ENCODE measurements around the gene EFHD2.
"Not testable (repeated sequence)": the region's sequence is repeated elsewhere in the genome, so short reads cannot be mapped to it uniquely, and the experiment has no call there.

EFHD2 gene

DNA sequence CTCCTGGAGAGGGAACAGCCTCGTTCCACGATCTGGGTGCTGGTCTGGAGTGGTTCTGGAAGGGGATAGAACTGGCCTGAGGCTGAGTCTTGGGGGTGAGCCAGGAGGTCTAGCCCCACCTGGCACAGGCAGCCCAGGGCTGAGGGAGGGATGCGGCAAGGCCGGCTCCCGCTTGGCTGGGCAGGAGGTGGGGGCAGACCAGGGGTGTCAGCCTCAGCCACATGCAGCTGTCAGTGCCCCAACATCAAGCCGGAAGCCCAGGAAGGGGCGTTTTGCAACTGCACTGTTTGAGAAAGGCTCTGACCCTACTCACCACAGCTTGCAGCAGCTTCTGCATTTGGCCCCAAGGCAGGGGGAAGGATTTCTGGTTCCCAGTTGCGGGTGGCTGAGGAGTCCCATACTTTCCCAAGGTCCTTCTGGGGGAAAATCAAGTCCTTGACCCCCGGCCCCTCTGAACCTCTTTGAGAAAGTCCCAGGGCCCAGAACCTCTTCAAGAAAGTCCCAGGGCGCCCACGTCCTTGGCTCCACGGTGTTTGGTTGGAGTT lies 2.0 kb downstream of the EFHD2 start:
- DNase-seq: no peak

DNA sequence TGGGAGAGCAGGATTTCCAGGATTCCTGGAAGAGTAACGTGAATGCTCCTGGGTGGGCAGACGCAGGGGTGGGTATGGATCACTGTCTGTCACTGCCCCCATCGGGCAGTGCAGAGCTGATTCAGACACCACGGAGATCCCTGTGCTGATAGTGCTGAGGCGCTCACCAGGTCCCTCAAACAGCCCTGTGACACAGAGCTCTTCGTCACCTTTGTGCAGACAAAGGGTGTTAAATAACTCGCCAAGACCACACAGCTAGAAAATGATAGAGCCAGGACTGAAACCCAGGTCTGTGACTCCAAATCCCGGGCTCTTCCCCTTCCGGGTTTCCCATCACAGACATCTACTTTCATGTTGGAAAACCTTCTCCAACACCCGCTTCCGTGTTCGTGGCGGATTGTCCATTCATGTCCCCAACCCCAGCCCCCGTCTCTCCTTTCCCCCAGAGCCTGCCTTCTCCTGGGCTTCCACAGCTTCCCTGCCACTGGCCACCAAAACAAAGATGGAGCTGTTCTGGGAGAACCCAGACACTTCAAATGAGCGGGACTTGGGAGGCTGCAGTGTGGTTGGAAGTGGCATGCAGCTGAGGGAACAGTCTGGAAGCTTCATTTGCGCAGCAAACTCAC lies 2.6 kb downstream of the EFHD2 start:
- no peak for DNase-seq

DNA sequence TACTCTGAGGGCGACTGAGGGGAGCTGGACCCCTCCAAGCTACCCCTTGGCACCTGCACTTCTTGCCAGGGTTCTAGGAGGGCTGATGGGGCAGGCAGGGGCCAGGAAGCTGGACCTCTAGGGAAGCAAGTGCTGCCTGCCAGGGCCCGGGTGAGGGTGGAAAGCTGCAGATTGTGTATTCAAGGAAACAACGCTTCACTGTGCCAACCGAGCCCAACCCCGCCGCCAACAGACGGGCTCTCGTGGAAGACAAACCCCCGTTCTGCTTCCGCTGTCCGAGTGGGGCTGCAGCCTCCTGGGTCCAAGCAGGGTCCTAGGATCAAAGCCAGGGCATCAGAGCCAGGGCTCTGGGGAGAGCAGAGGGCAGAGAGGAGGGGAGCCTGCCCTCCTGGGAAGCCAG lies 3.2 kb downstream of the EFHD2 start:
- DNase-seq: no peak

GRCh38 chr1:15413563-15414444 lies 4.1 kb downstream of the EFHD2 start:
- no peak for DNase-seq

DNA sequence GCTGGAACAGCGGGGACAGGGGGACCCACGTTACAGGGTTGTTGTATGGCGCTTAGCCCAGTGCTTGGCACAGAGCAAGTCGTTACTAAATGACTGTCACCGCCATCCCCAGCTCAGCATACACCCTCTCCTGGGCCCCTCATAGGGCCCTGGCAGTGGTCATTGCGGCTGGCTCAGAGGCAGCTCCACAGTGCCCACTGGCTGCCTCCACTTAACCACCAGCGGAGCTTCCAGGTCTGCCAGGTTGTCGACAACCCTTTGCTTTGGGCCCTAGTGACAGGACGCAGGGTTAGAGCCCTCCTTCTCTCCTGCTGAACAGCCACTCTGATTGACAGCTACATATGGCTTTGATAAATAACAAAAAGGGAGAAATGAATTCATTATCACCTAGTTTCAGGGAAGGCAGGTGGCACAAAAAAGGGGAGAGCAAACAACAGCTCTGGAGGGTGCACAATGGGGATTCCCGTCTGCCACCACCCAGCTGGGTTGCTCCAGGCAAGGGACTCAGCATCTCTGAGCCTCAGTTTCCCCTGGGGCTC lies 4.8 kb downstream of the EFHD2 start:
- DNase-seq: no peak

GRCh38 chr1:15417059-15417934 lies 7.6 kb downstream of the EFHD2 start:
- DNase-seq: no peak

GRCh38 chr1:15418806-15419515 lies 9.3 kb downstream of the EFHD2 start:
- DNase-seq: no peak

DNA sequence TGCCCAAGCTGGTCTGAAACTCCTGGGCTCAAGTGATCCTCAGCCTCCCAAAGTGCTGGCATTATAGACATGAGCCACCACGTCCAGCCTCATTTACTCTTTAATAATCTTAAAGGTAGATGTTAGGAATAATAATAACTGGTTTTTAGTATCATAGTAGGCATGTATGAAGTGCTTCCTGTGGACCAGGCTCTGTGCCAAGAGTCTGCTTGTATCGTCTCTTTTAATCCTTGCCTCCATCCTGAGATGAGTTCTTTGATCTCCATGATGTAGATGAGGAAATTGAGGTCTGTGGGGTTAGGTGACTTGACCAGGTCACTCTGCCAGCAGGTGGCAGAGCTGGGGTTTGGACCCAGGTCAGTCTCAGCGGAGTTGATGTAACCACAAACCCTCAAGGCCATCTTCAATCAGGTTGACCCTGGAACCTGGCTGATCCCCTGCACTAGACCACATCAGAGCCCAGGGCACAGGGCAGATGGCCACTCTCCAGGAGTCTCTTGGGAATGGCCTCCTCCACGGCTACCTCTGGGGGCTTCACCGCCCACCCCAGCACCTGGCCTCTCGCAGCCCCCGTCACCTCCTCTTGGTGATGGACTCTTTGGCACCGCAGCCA lies 11.3 kb downstream of the EFHD2 start:
- no peak for DNase-seq

DNA sequence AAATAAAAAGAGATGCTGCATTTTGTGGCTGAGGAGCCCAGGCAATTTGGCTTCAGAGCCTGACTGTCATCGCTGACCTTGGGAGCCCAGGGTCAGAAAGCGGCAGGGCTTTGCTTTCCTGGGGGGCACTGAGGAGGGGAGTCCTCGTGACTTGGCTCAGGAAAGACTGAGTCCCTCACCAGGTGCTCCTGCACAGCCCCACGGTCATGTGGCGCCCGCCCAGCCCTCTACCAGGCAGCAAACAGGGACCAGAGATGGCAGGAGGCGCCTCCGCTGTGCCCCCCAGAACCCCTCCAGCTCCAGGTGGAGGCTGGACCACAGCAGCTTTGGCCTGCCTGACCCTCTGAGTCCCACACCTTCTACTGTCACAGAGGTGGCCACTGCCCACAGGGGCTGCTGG lies 13.2 kb downstream of the EFHD2 start:
- no peak for DNase-seq

GRCh38 chr1:15423355-15424077 lies 13.8 kb downstream of the EFHD2 start:
- DNase-seq: no peak

DNA sequence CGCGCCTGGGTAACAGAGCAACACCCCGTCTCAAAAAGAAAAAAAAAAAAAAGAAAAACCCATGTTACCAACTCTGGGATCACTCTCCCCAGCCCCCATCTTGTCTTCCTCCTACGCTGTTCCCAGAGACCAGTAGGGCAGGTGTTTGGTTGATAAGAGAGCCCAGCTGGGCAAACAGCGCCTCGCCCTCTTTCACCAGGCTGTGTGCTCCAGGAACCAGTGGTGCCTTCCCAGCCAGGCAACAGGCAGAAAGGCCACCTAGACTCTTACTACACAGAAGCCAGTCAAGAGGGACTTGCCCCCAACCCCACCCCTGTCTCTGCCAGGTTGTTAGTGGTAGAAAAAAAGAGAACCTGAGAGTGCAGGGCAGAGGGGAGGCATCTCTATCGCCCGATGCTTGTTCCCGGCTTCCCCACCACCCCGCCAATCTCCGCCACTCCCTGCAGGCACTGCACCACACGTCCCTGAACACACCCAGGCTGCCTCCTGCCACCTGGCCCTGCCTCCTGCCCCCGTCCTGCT lies 14.5 kb downstream of the EFHD2 start:
- no peak for DNase-seq

- no peak for DNase-seq
Observed at GRCh38 chr1:15424981-15425380, 15.3 kb downstream of the EFHD2 start.

DNA sequence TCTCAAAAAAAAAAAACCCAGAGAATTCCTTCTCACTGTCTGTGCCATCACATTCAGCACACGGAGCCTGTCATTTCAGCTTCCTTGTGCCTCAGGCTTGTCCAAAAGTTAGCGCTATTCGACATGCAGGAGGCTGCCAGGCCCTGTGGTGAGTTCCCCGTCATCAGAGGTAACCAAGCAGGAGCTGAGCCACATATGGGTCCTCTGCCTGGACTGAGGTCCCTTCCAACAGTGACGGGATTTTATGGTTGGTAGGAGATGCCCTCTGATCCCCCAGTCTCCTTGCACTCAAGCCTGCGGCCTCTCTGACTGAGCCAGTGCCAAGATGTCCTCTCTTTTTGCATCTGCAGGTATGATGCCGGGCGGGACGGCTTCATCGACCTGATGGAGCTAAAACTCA lies 15.8 kb downstream of the EFHD2 start:
- no peak for DNase-seq

DNA sequence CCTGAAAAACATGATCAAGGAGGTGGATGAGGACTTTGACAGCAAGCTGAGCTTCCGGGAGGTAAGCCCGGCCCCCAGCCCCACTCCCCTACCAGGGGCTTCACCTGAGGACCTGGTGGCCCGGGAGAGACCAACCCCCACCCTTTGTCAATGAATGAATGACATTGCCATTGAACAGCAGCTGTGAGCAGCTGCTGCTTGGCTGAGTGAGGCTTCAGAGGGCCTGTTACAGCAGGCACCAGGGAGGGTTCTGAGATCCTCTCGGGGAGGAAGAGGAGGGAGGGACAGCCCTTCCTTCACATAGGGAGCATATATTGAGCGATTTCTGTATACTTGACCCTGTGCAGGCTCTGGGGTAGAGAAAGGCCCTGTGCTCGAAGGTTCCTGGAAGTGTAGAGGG lies 16.3 kb downstream of the EFHD2 start:
- DNase-seq: no peak

GRCh38 chr1:15426492-15427279 lies 17.0 kb downstream of the EFHD2 start:
- DNase-seq: no peak

DNA sequence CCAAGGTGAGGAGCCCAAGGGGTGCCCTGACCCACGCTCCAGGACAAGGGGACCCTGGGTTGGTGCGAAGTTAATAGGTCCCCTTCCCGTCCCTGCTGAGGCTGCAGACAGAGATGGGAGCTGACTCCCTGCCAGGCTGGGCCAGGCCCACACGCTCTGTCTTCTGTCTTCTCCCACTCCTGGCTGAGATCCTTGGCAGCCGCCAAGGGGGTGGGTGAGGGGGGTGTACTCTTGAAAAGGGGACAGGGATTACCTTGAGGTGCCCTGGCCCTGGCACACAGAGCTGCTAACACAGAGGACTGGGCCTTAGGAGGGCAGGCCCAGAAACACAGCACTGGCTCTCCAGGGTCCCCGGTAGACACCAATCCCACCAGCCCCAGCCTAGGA lies 17.6 kb downstream of the EFHD2 start:
- no peak for DNase-seq

DNA sequence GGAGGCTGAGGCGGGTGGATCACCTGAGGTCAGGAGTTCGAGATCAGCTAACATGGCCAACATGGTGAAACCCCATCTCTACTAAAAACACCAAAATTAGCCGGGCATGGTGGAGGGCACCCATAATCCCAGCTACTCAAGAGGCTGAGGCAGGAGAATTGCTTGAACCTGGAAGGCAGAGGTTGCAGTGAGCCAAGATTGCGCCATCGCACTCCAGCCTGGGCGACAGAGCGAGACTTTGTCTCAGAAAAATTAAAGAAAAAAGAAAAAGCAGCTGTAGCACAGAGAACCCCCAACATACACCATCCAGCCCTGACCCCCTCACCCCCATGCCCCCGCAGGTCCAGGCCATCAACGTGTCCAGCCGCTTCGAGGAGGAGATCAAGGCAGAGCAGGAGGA lies 18.6 kb downstream of the EFHD2 start:
- not testable (repeated sequence) for DNase-seq

DNA sequence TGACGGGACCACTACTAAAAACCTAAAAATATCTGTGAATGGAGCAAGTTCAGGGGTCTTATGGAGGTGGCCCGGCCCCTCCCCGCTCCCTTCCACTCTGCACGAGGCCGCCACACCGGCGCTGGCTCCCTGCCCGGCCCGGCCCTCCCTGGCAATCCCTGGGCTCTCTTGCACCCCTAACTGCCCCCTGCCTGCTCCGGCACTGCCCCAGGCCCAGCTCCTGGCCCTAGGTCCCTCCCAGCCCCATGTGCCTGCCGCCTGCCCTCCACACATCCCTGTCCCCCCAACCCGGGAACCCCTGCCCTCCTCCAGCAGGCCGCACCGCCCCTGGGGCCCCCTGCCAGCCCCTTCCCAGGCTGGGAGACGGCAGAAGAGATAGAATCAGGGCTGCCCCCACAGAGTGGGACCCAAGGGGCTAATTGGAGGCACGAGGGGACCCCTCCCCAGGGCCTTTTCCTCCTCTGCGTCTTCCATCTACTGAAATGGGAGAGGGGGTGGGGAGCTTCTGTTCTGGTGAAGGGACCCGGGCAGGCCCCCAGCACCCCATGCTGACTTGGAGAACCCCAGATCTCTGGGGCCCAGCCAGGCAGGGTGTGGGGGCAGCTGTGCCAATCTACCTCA lies 19.2 kb downstream of the EFHD2 start:
- no peak for DNase-seq

GRCh38 chr1:15429701-15430149 lies 20.0 kb downstream of the EFHD2 start:
- DNase-seq: no peak

Measured in right kidney (tissue), 1 donor.